GM19438 (cell line): Measurements from ENCODE around the gene LAMA5.

Experiments
- ATAC-seq: cut with Tn5 transposase; IDR thresholded peaks from one replicate; pipeline ENCODE4 v1.9.1; 2021; ENCODE audit warnings: low read depth; ENCODE audit not compliant: unreplicated experiment

Gene LAMA5

GRCh38 chr20:62308102-62308822 is 58.9 kb downstream of the LAMA5 start:
- no peak for ATAC-seq

- ATAC-seq, result no peak
Measured at GRCh38 chr20:62307226-62308101, 59.6 kb downstream of the LAMA5 start.

GRCh38 chr20:62306414-62307187 is 60.5 kb downstream of the LAMA5 start:
- no peak for ATAC-seq

- no peak for ATAC-seq
Measured at GRCh38 chr20:62305765-62306413, 61.2 kb downstream of the LAMA5 start.

GRCh38 chr20:62305149-62305764 is 61.9 kb downstream of the LAMA5 start:
- ATAC-seq, result no peak

- no peak for ATAC-seq
Measured at GRCh38 chr20:62304331-62305148, 62.6 kb downstream of the LAMA5 start.

GRCh38 chr20:62303340-62304226 is 63.5 kb downstream of the LAMA5 start:
- no peak for ATAC-seq

- ATAC-seq, result no peak
Measured at GRCh38 chr20:62303062-62303339, 64.1 kb downstream of the LAMA5 start.

GRCh38 chr20:62302341-62303061 is 64.6 kb downstream of the LAMA5 start, which contains the start of gene ADRM1:
Gene ADRM1, plus strand, starts transcription at chr20:62302997. Its CDS starts 572 bp downstream, at chr20:62303569.
- peak; percentile 80 for ATAC-seq

GRCh38 chr20:62301773-62302340 is 65.3 kb downstream of the LAMA5 start:
- ATAC-seq, result peak; percentile 37

GRCh38 chr20:62301111-62301668 is 65.9 kb downstream of the LAMA5 start:
- no peak for ATAC-seq

GRCh38 chr20:62300319-62300718 is 66.8 kb downstream of the LAMA5 start:
- ATAC-seq, result no peak

GRCh38 chr20:62299666-62300236 is 67.4 kb downstream of the LAMA5 start:
- ATAC-seq, result no peak

GRCh38 chr20:62298577-62299249 is 68.4 kb downstream of the LAMA5 start:
- ATAC-seq, result no peak

GRCh38 chr20:62297449-62298227 is 69.5 kb downstream of the LAMA5 start:
- ATAC-seq, result no peak
